ENCODE results near the gene RARA.

DNA sequence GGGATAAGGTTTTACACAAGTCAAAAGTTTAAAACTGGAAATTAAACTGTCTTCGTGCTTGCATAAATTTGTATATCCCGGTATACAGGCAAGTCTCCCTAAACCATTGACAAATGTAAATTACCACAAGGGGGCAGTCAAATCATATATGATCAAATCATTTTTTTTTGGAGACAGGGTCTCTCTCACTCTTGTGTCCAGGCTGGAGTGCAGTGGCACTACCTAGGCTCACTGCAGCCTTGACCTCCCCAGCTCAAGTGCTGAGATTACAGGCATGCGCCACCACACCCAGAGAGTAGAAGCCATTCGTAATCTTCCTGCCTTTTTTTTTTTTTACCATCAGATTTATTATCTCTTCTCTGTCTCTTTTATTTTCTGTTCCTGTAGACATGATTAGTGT lies 90.2 kb downstream of the RARA start:
- TF ChIP-seq POLR2A (IDR thresholded peaks at IDR 0.05): no peak
- TF ChIP-seq POLR2AphosphoS5 (IDR thresholded peaks at IDR 0.05): no peak
- TF ChIP-seq, protein P1, sequence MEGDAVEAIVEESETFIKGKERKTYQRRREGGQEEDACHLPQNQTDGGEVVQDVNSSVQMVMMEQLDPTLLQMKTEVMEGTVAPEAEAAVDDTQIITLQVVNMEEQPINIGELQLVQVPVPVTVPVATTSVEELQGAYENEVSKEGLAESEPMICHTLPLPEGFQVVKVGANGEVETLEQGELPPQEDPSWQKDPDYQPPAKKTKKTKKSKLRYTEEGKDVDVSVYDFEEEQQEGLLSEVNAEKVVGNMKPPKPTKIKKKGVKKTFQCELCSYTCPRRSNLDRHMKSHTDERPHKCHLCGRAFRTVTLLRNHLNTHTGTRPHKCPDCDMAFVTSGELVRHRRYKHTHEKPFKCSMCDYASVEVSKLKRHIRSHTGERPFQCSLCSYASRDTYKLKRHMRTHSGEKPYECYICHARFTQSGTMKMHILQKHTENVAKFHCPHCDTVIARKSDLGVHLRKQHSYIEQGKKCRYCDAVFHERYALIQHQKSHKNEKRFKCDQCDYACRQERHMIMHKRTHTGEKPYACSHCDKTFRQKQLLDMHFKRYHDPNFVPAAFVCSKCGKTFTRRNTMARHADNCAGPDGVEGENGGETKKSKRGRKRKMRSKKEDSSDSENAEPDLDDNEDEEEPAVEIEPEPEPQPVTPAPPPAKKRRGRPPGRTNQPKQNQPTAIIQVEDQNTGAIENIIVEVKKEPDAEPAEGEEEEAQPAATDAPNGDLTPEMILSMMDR (IDR thresholded peaks at IDR 0.05): peak; percentile 17 to 32

Data from suprapubic skin (tissue), 4 donors.